GM23248 (cell line): Measurements from ENCODE around the gene PITPNM3. TPM values are rescaled to one million over a fixed set of nuclear protein-coding genes. Genes with fewer than 3 reads are reported as not detected.

Source experiments
- DNase-seq: peaks from one replicate; pipeline ENCODE4 v3.0.0-alpha.2; 2015
- H2AFZ ChIP-seq: fragments of 200-600 bp; sonication (generic); 2 replicates; pipeline ENCODE4 v1.6.1; 2016; ENCODE audit warnings: antibody characterized with exemption
- H3F3A ChIP-seq: fragments of 200-600 bp; sonication (generic); 2 replicates; pipeline ENCODE4 v1.6.1; 2016; ENCODE audit warnings: mild to moderate bottlenecking, antibody characterized with exemption, mixed run types; ENCODE audit not compliant: insufficient read depth
- H3K27ac ChIP-seq: fragments of 200-600 bp; sonication (generic); 2 replicates; pipeline ENCODE4 v1.5.1; 2016; ENCODE audit warnings: mild to moderate bottlenecking
- H3K27me3 ChIP-seq: fragments of 200-600 bp; sonication (generic); replicated peaks from 2 replicates; pipeline ENCODE4 v1.6.1; 2016; ENCODE audit warnings: mild to moderate bottlenecking; ENCODE audit not compliant: insufficient read depth
- H3K36me3 ChIP-seq: fragments of 200-600 bp; sonication (generic); 2 replicates; pipeline ENCODE4 v1.6.1; 2016; ENCODE audit warnings: low read depth, mild to moderate bottlenecking
- H3K4me1 ChIP-seq: fragments of 200-600 bp; sonication (generic); 2 replicates; pipeline ENCODE4 v1.6.1; 2016; ENCODE audit warnings: mild to moderate bottlenecking; ENCODE audit not compliant: insufficient read depth
- H3K4me2 ChIP-seq: fragments of 200-600 bp; sonication (generic); one replicate; pipeline ENCODE4 v1.6.1; 2016; ENCODE audit warnings: mild to moderate bottlenecking; ENCODE audit not compliant: unreplicated experiment
- H3K4me3 ChIP-seq: fragments of 200-600 bp; sonication (generic); 2 replicates; pipeline ENCODE4 v1.5.1; 2016; ENCODE audit warnings: mild to moderate bottlenecking
- H3K79me2 ChIP-seq: fragments of 200-600 bp; sonication (generic); 2 replicates; pipeline ENCODE4 v1.6.1; 2016; ENCODE audit warnings: mild to moderate bottlenecking; ENCODE audit not compliant: insufficient read depth
- H3K9ac ChIP-seq: fragments of 200-600 bp; sonication (generic); 2 replicates; pipeline ENCODE4 v1.6.1; 2016; ENCODE audit warnings: mild to moderate bottlenecking
- H3K9me2 ChIP-seq: fragments of 200-600 bp; sonication (generic); 2 replicates; pipeline ENCODE4 v1.6.1; 2016; ENCODE audit warnings: mixed run types, mild to moderate bottlenecking, moderate library complexity; ENCODE audit not compliant: insufficient read depth
- H3K9me3 ChIP-seq: fragments of 200-600 bp; sonication (generic); one replicate; pipeline ENCODE4 v1.6.1; 2017; ENCODE audit warnings: low read depth
- H4K20me1 ChIP-seq: fragments of 200-600 bp; sonication (generic); 2 replicates; pipeline ENCODE4 v1.6.0; 2016; ENCODE audit not compliant: insufficient read depth
- EZH2 ChIP-seq: fragments of 200-600 bp; sonication (generic); IDR thresholded peaks from 2 replicates; pipeline ENCODE4 v1.6.1; 2018; ENCODE audit warnings: antibody characterized with exemption, mild to moderate bottlenecking; ENCODE audit not compliant: insufficient read depth, poor library complexity, severe bottlenecking
- EZH2phosphoT487 ChIP-seq: fragments of 200-600 bp; sonication (generic); IDR thresholded peaks from 2 replicates; pipeline ENCODE4 v1.6.1; 2018; ENCODE audit warnings: antibody characterized with exemption, moderate library complexity, mild to moderate bottlenecking, low read depth; ENCODE audit not compliant: insufficient read depth
- WGBS, 2 experiments: methylation state at CpG; one replicate each; pipeline ENCODE4 v1.1.6; 2015 to 2017; ENCODE audit warnings: low lambda C conversion rate in 2 of 2, low coverage in 1 of 2; ENCODE audit errors: missing lambda C conversion rate in 2 of 2; 5-methylcytosine and 5-hydroxymethylcytosine counted together
- in situ Hi-C: fragments of 300-500 bp; cut with MboI; formaldehyde crosslinking; loops from 2 replicates; pipeline ENCODE4 v1.15.0; 2020
- polyA plus RNA-seq: library from polyadenylated mRNA; unstranded; fragments of >200 nt; fragmentation: Nextera tagmentation; extraction: Ambion mirVana; gene quantifications from 2 replicates; pipeline ENCODE4 v1.2.1, GENCODE V29; 2016
- total RNA-seq: library from RNA; depleted of rRNA; stranded (reverse); fragments of >200 nt; shearing (Covaris generic); gene quantifications from 2 replicates; pipeline ENCODE4 v1.2.3, GENCODE V29; 2014

Gene PITPNM3
- total and polyA plus RNA-seq, 2 experiments from 2014 or later, result 6.5 to 12.8 TPM

GRCh38 chr17:6498901-6499540, 57.3 kb downstream of the PITPNM3 start:
- H3K4me1 ChIP-seq, result no peaks in the 10 kb centered on the region
- H3K27ac ChIP-seq, result no peak overlapping the region
- no peaks in the 10 kb centered on the region for H3K36me3 ChIP-seq
- TF ChIP-seq EZH2 (no peak), EZH2phosphoT487 (no peak)
- no peaks in the 10 kb centered on the region for H3K9me2 ChIP-seq
- no peak overlapping the region for H3K9ac ChIP-seq
- no peaks in the 10 kb centered on the region for H3F3A ChIP-seq
- in situ Hi-C loops, result no loop called here
- no peak overlapping the region for H2AFZ ChIP-seq
- H4K20me1 ChIP-seq, result no peaks in the 10 kb centered on the region
- DNase-seq, result no peak
- H3K79me2 ChIP-seq, result no peaks in the 10 kb centered on the region
- WGBS, 2 experiments, result 88 to 93% methylated on average over 10 of the region's 10 CpGs
- H3K9me3 ChIP-seq, result no peaks in the 10 kb centered on the region
- H3K4me2 ChIP-seq, result no peak overlapping the region
- no peaks in the 10 kb centered on the region for H3K27me3 ChIP-seq
- H3K4me3 ChIP-seq, result no peak overlapping the region

- Histone ChIP-seq H3K4me1 (no peaks in the 10 kb centered on the region), H3K27ac (no peak overlapping the region), H3K9me2 (no peaks in the 10 kb centered on the region), H3K36me3 (no peaks in the 10 kb centered on the region), H3F3A (no peaks in the 10 kb centered on the region), H3K4me2 (no peak overlapping the region), H3K4me3 (no peak overlapping the region), H3K27me3 (no peaks in the 10 kb centered on the region), H3K79me2 (no peaks in the 10 kb centered on the region), H2AFZ (no peak overlapping the region), H4K20me1 (no peaks in the 10 kb centered on the region), H3K9me3 (no peaks in the 10 kb centered on the region), H3K9ac (no peak overlapping the region)
- DNase-seq, result no peak
- in situ Hi-C loops, result no loop called here
- TF ChIP-seq EZH2 (no peak), EZH2phosphoT487 (no peak)
- WGBS, 2 experiments, result 82 to 83% methylated on average over 7 of the region's 7 CpGs
These were observed 58.0 kb downstream of the PITPNM3 start for GRCh38 chr17:6498356-6498755.

GRCh38 chr17:6497496-6498221, 58.7 kb downstream of the PITPNM3 start:
- 62 to 64% methylated on average over 17 of the region's 17 CpGs for WGBS, 2 experiments
- Histone ChIP-seq H3K4me3 (no peak overlapping the region), H4K20me1 (no peaks in the 10 kb centered on the region), H3K9me2 (no peaks in the 10 kb centered on the region), H3K27ac (no peak overlapping the region), H3K79me2 (no peaks in the 10 kb centered on the region), H2AFZ (no peak overlapping the region), H3K27me3 (no peaks in the 10 kb centered on the region), H3K9ac (no peak overlapping the region), H3K9me3 (no peaks in the 10 kb centered on the region), H3F3A (no peaks in the 10 kb centered on the region), H3K4me2 (no peak overlapping the region), H3K4me1 (no peaks in the 10 kb centered on the region), H3K36me3 (no peaks in the 10 kb centered on the region)
- DNase-seq, result no peak
- no peak for TF ChIP-seq EZH2phosphoT487
- no peak for TF ChIP-seq EZH2
- in situ Hi-C loops, result no loop called here

GRCh38 chr17:6496640-6497441, 59.5 kb downstream of the PITPNM3 start:
- DNase-seq, result peak; percentile 28
- Histone ChIP-seq H3K9me3 (no peaks in the 10 kb centered on the region), H3K4me1 (no peaks in the 10 kb centered on the region), H2AFZ (no peak overlapping the region), H3K27me3 (no peaks in the 10 kb centered on the region), H3K9me2 (no peaks in the 10 kb centered on the region), H3K4me3 (no peak overlapping the region), H3K9ac (no peak overlapping the region), H3F3A (no peaks in the 10 kb centered on the region), H4K20me1 (no peaks in the 10 kb centered on the region), H3K36me3 (no peaks in the 10 kb centered on the region), H3K79me2 (no peaks in the 10 kb centered on the region), H3K4me2 (no peak overlapping the region), H3K27ac (no peak overlapping the region)
- no peak for TF ChIP-seq EZH2
- TF ChIP-seq EZH2phosphoT487, result no peak
- 45 to 48% methylated on average over 15 of the region's 15 CpGs for WGBS, 2 experiments
- in situ Hi-C loops, result no loop called here
